ENCODE measurements around the gene IFT52.

- no peak for TF ChIP-seq CTCF (IDR thresholded peaks at IDR 0.05)
- TF ChIP-seq POLR2A (IDR thresholded peaks at IDR 0.05): no peak
- no peak for TF ChIP-seq EP300 (IDR thresholded peaks at IDR 0.05)
Observed at GRCh38 chr20:43681991-43682410, 91.3 kb downstream of the IFT52 start.

Measured in tibial nerve (tissue), 4 donors.